H9 (cell line): Measurements from ENCODE around the gene PPP2R1A. TPM values are rescaled to one million over a fixed set of nuclear protein-coding genes. Genes with fewer than 3 reads are reported as not detected.
"Not testable (repeated sequence)": the region's sequence is repeated elsewhere in the genome, so short reads cannot be mapped to it uniquely, and the experiment has no call there.

Experiments
- DNase-seq: peaks from one replicate; pipeline ENCODE4 v3.0.0-alpha.2; 2017
- H2AFZ ChIP-seq: one replicate; pipeline ENCODE4 v1.6.1; 2013; ENCODE audit warnings: mild to moderate bottlenecking, low read length, control low read depth, moderate library complexity
- H2AK5ac ChIP-seq: 2 replicates; pipeline ENCODE4 v1.6.1; 2013; ENCODE audit warnings: low read length, control low read depth, mixed read lengths; ENCODE audit not compliant: insufficient read length
- H2BK120ac ChIP-seq: one replicate; pipeline ENCODE4 v1.6.1; 2013; ENCODE audit warnings: low read depth, mild to moderate bottlenecking, low read length, control low read depth, inconsistent platforms; ENCODE audit not compliant: poor library complexity, severe bottlenecking
- H2BK12ac ChIP-seq: 2 replicates; pipeline ENCODE4 v1.6.1; 2013; ENCODE audit warnings: low read length, control low read depth, mixed read lengths, low read depth; ENCODE audit not compliant: insufficient read length
- H2BK15ac ChIP-seq: 2 replicates; pipeline ENCODE4 v1.6.1; 2013; ENCODE audit warnings: low read depth, low read length, control low read depth
- H2BK20ac ChIP-seq: one replicate; pipeline ENCODE4 v1.6.1; 2013; ENCODE audit warnings: low read depth, mild to moderate bottlenecking, low read length, control low read depth, inconsistent platforms; ENCODE audit not compliant: poor library complexity, severe bottlenecking
- H2BK5ac ChIP-seq: 2 replicates; pipeline ENCODE4 v1.6.1; 2013; ENCODE audit warnings: low read length, control low read depth, mixed read lengths; ENCODE audit not compliant: insufficient read length
- H3K14ac ChIP-seq: 2 replicates; pipeline ENCODE4 v1.6.1; 2013; ENCODE audit warnings: low read length, control low read depth; ENCODE audit not compliant: insufficient read depth
- H3K18ac ChIP-seq: 2 replicates; pipeline ENCODE4 v1.6.1; 2013; ENCODE audit warnings: low read depth, mild to moderate bottlenecking, mixed read lengths, low read length, control low read depth; ENCODE audit not compliant: insufficient read length
- H3K23ac ChIP-seq: 2 replicates; pipeline ENCODE4 v1.6.1; 2013; ENCODE audit warnings: low read length, control low read depth, mixed read lengths, low read depth; ENCODE audit not compliant: insufficient read length
- H3K23me2 ChIP-seq: 2 replicates; pipeline ENCODE4 v1.6.1; 2013; ENCODE audit warnings: low read depth, mild to moderate bottlenecking, mixed read lengths, low read length, control low read depth; ENCODE audit not compliant: insufficient read length, poor library complexity, severe bottlenecking
- H3K27ac ChIP-seq: 2 replicates; pipeline ENCODE4 v1.5.1; 2013; ENCODE audit warnings: low read length, control low read depth, mixed read lengths, low read depth; ENCODE audit not compliant: insufficient read length
- H3K27me3 ChIP-seq: 2 replicates; pipeline ENCODE4 v1.6.1; 2013; ENCODE audit warnings: low read length, control low read depth, inconsistent platforms; ENCODE audit not compliant: insufficient read depth
- H3K4ac ChIP-seq: 2 replicates; pipeline ENCODE4 v1.6.1; 2013; ENCODE audit warnings: low read depth, mild to moderate bottlenecking, control low read depth, inconsistent platforms, low read length, moderate library complexity
- H3K4me1 ChIP-seq: 2 replicates; pipeline ENCODE4 v1.6.1; 2013; ENCODE audit warnings: low read length, control low read depth, inconsistent platforms; ENCODE audit not compliant: insufficient read depth
- H3K4me2 ChIP-seq: 2 replicates; pipeline ENCODE4 v1.6.1; 2013; ENCODE audit warnings: low read length, control low read depth, mixed read lengths; ENCODE audit not compliant: insufficient read length, insufficient read depth
- H3K56ac ChIP-seq: 2 replicates; pipeline ENCODE4 v1.6.1; 2013; ENCODE audit warnings: low read depth, mild to moderate bottlenecking, mixed read lengths, low read length, control low read depth; ENCODE audit not compliant: insufficient read length
- H3K79me1 ChIP-seq: 2 replicates; pipeline ENCODE4 v1.6.1; 2013; ENCODE audit warnings: low read depth, mild to moderate bottlenecking, moderate library complexity, low read length, control low read depth, inconsistent platforms; ENCODE audit not compliant: insufficient read depth, poor library complexity, severe bottlenecking
- H3K79me2 ChIP-seq: 2 replicates; pipeline ENCODE4 v1.6.1; 2013; ENCODE audit warnings: low read length, control low read depth, inconsistent platforms; ENCODE audit not compliant: insufficient read depth
- H3K9ac ChIP-seq: 2 replicates; pipeline ENCODE4 v1.6.1; 2013; ENCODE audit warnings: low read length, control low read depth, mixed read lengths; ENCODE audit not compliant: insufficient read length; ENCODE audit errors: extremely low read depth
- H3K9me3 ChIP-seq: one replicate; pipeline ENCODE4 v1.6.1; 2013; ENCODE audit warnings: low read depth, low read length, inconsistent platforms; ENCODE audit not compliant: control insufficient read depth
- H3T11ph ChIP-seq: one replicate; pipeline ENCODE4 v1.6.1; 2013; ENCODE audit warnings: mild to moderate bottlenecking, low read length, control low read depth, inconsistent platforms
- H4K20me1 ChIP-seq: one replicate; pipeline ENCODE4 v1.6.1; 2013; ENCODE audit not compliant: control insufficient read depth, insufficient read length, insufficient read depth
- H4K5ac ChIP-seq: 2 replicates; pipeline ENCODE4 v1.6.1; 2013; ENCODE audit warnings: low read depth, mild to moderate bottlenecking, mixed read lengths, low read length, control low read depth; ENCODE audit not compliant: insufficient read length
- H4K8ac ChIP-seq: replicated peaks from 2 replicates; pipeline ENCODE4 v1.6.1; 2013; ENCODE audit warnings: low read length, control low read depth, mixed read lengths, low read depth; ENCODE audit not compliant: insufficient read length
- H4K91ac ChIP-seq: 2 replicates; pipeline ENCODE4 v1.6.1; 2013; ENCODE audit warnings: low read depth, mild to moderate bottlenecking, moderate library complexity, mixed read lengths, low read length, control low read depth; ENCODE audit not compliant: insufficient read length
- H3K27ac Mint-ChIP-seq, 3 experiments: 2 replicates in 2 of 3; 3 replicates in 1 of 3; pipeline ENCODE4 v1.8.0; 2020 to 2021; ENCODE audit warnings: mixed read lengths in 3 of 3, mild to moderate bottlenecking in 1 of 3, moderate library complexity in 1 of 3
- H3K27me3 Mint-ChIP-seq: 2 replicates; pipeline ENCODE4 v1.8.0; 2021; ENCODE audit warnings: low read depth, mild to moderate bottlenecking, moderate library complexity, mixed read lengths
- H3K36me3 Mint-ChIP-seq, 3 experiments: 2 replicates in 2 of 3; 3 replicates in 1 of 3; pipeline ENCODE4 v1.8.0; 2020 to 2021; ENCODE audit warnings: low read depth in 3 of 3, mixed read lengths in 3 of 3; ENCODE audit not compliant: insufficient read depth in 1 of 3
- H3K4me1 Mint-ChIP-seq, 2 experiments: 2 replicates each; pipeline ENCODE4 v1.8.0; 2020; ENCODE audit warnings: mixed read lengths in 2 of 2
- H3K4me3 Mint-ChIP-seq, 2 experiments: 2 replicates in 1 of 2; 3 replicates in 1 of 2; pipeline ENCODE4 v1.8.0; 2020 to 2021; ENCODE audit warnings: mild to moderate bottlenecking in 2 of 2, mixed read lengths in 2 of 2, moderate library complexity in 1 of 2
- H3K9me3 Mint-ChIP-seq, 2 experiments: 2 replicates in 1 of 2; 3 replicates in 1 of 2; pipeline ENCODE4 v1.8.0; 2020; ENCODE audit warnings: mild to moderate bottlenecking in 2 of 2, mixed read lengths in 2 of 2, moderate library complexity in 1 of 2
- CTCF ChIP-seq: fragments of 200-600 bp; sonication (generic); conservative IDR thresholded peaks from 3 replicates; pipeline ENCODE4 v1.8.0; 2021; ENCODE audit warnings: antibody characterized with exemption, mild to moderate bottlenecking
- WGBS: extraction: QIAGEN DNeasy Blood & Tissue Kit; methylation state at CpG from one replicate; pipeline ENCODE4 v1.1.7; 2013; ENCODE audit warnings: missing lambda C conversion rate, low lambda C conversion rate, mixed read lengths; ENCODE audit not compliant: insufficient read length; ENCODE audit errors: extremely low coverage; 5-methylcytosine and 5-hydroxymethylcytosine counted together
- total RNA-seq: library from RNA; stranded (reverse); gene quantifications from 2 replicates; pipeline ENCODE4 v1.2.1, GENCODE V29; 2021

The PPP2R1A gene
- total RNA-seq, 1 experiment from 2014 or later = 432 TPM

GRCh38 chr19:52200044-52200443 lies 10.2 kb downstream of the PPP2R1A start:
- no peak overlapping the region for H4K5ac ChIP-seq
- H3K9me3 ChIP-seq = no peaks in the 10 kb centered on the region
- no peak overlapping the region for H3K23ac ChIP-seq
- peaks cover 16% of the 10 kb centered on the region; the same call in 1 of the 2 replicates for H3K79me2 ChIP-seq
- no peak for TF ChIP-seq CTCF
- H3K4me2 ChIP-seq = no peak overlapping the region
- H2BK12ac ChIP-seq = no peak overlapping the region
- WGBS = no CpG with 5 or more reads among the region's 7 CpGs
- no peak overlapping the region for H3K4ac ChIP-seq
- H2AFZ ChIP-seq = no peak overlapping the region
- H2BK20ac ChIP-seq = no peak overlapping the region
- DNase-seq = no peak
- H2AK5ac ChIP-seq = no peak overlapping the region
- no peak overlapping the region for H3K56ac ChIP-seq
- H3K18ac ChIP-seq = no peak overlapping the region
- no peak overlapping the region for H2BK120ac ChIP-seq
- H3K14ac ChIP-seq = no peak overlapping the region
- peaks cover 26 to 72% (median 62%) of the 10 kb centered on the region in 3 experiments; a peak in 6 of 7 replicates for H3K36me3 Mint-ChIP-seq
- H4K91ac ChIP-seq = no peak overlapping the region
- no peaks in the 10 kb centered on the region for H3K27me3 ChIP-seq
- H3K4me1 Mint-ChIP-seq = peaks cover 4 to 8% of the 10 kb centered on the region in 2 experiments; a peak in 1 of 4 replicates
- H3T11ph ChIP-seq = no peak overlapping the region
- H4K20me1 ChIP-seq = peaks cover 2% of the 10 kb centered on the region
- H3K27me3 Mint-ChIP-seq = no peaks in the 10 kb centered on the region
- H3K27ac Mint-ChIP-seq = no peak overlapping the region
- H3K79me1 ChIP-seq = peaks cover 21% of the 10 kb centered on the region
- no peak overlapping the region for H4K8ac ChIP-seq
- H2BK15ac ChIP-seq = no peak overlapping the region
- no peak overlapping the region for H3K4me3 Mint-ChIP-seq
- H3K9me3 Mint-ChIP-seq = no peaks in the 10 kb centered on the region
- no peak overlapping the region for H2BK5ac ChIP-seq
- no peaks in the 10 kb centered on the region for H3K4me1 ChIP-seq
- no peaks in the 10 kb centered on the region for H3K23me2 ChIP-seq
- H3K9ac ChIP-seq = no peak overlapping the region
- H3K27ac ChIP-seq = no peak overlapping the region

GRCh38 chr19:52200755-52201391 lies 11.0 kb downstream of the PPP2R1A start:
- not testable (repeated sequence) for H2BK20ac ChIP-seq, H3K23ac ChIP-seq, H3T11ph ChIP-seq, H2AFZ ChIP-seq, H3K9me3 ChIP-seq, H2BK5ac ChIP-seq, H3K4me1 Mint-ChIP-seq, H3K9ac ChIP-seq, H3K4me3 Mint-ChIP-seq, H3K4ac ChIP-seq, H4K20me1 ChIP-seq, H3K23me2 ChIP-seq, H2BK12ac ChIP-seq, H3K18ac ChIP-seq, H3K27ac ChIP-seq, H3K27me3 ChIP-seq, H3K4me2 ChIP-seq, H4K91ac ChIP-seq, H2BK120ac ChIP-seq, H4K8ac ChIP-seq, H3K27ac Mint-ChIP-seq, H2AK5ac ChIP-seq, H3K27me3 Mint-ChIP-seq, H3K9me3 Mint-ChIP-seq, H2BK15ac ChIP-seq, H3K14ac ChIP-seq, H3K4me1 ChIP-seq, H4K5ac ChIP-seq, DNase-seq, H3K56ac ChIP-seq
- peaks cover 24 to 72% (median 63%) of the 10 kb centered on the region in 3 experiments; a peak in 6 of 7 replicates for H3K36me3 Mint-ChIP-seq
- no CpG with 5 or more reads among the region's 17 CpGs for WGBS
- Histone ChIP-seq H3K79me1 (peaks cover 18% of the 10 kb centered on the region), H3K79me2 (peaks cover 14% of the 10 kb centered on the region; the same call in 1 of the 2 replicates)
